SK-MEL-5 (cell line): ENCODE measurements around the gene GAB1. TPM values are rescaled to one million over a fixed set of nuclear protein-coding genes. Genes with fewer than 3 reads are reported as not detected.

ENCODE experiments used
- DNase-seq: peaks from one replicate; pipeline ENCODE4 v3.0.0-alpha.2; 2016; ENCODE audit warnings: low read depth, low spot score
- in situ Hi-C: cut with HindIII; loops from 2 replicates; pipeline ENCODE4 v1.10.0; 2016; ENCODE audit warnings: low sequenced_read_pairs, high pct_unique_total_duplicates, low pct_unique_long_range_greater_than_20kb
- total RNA-seq: library from RNA; depleted of rRNA; stranded (reverse); fragments of >200 nt; shearing (Covaris generic); gene quantifications from 2 replicates; pipeline ENCODE4 v1.2.3, GENCODE V29; 2014

Gene GAB1
- total RNA-seq, 1 experiment from 2014 or later, result 11.3 TPM

DNA sequence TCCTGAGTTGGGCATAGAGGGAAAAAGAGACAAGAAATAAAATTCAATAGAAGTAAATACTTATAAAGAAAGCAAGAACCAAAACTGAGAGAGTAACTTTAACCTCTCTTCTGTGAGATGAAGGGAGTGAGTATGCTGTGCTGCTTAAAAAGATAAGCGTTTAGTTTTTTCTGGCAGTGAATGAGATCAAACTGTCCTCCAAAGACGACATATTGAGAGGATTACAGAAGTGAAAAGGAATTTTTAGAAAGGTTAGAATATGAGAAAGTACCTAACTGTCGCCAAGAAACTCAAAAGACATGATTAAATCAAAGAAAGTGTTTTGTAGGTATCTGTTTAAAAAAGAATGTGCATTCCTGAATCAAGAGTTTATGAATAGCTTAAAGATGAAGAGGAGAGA lies 16.0 kb downstream of the GAB1 start:
- in situ Hi-C loops, result no loop called here
- DNase-seq, result no peak

- in situ Hi-C loops, result no loop called here
- no peak for DNase-seq
These were observed 17.1 kb downstream of the GAB1 start for GRCh38 chr4:143353797-143354196.

DNA sequence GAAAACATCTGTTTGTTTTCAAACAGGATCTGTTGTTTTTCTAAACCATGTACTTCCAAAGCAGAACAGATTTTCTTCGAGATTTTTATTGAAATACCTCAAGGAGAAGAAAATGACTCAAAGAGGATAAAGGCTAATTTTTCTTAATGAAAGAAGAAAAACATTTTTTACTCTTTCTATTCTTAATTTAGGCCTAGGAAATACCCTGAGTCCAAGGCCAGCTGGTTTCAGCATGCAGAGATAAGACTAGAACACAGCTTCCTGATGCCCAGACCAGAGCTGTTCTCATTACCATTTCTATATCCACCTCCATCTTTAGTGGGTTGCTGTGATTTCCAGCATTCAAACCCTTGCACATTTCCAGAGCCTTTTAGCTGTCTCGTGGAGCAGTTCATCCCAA lies 18.3 kb downstream of the GAB1 start:
- no peak for DNase-seq
- in situ Hi-C loops, result no loop called here

GRCh38 chr4:143355540-143356217 lies 19.0 kb downstream of the GAB1 start:
- in situ Hi-C loops, result no loop called here
- DNase-seq, result peak; percentile 59

GRCh38 chr4:143356493-143356892 lies 19.8 kb downstream of the GAB1 start:
- in situ Hi-C loops, result no loop called here
- DNase-seq, result no peak

- in situ Hi-C loops, result no loop called here
- DNase-seq, result no peak
These were observed 20.6 kb downstream of the GAB1 start for GRCh38 chr4:143357161-143357845.

GRCh38 chr4:143358419-143358818 lies 21.7 kb downstream of the GAB1 start:
- no peak for DNase-seq
- in situ Hi-C loops, result no loop called here

- DNase-seq, result no peak
- in situ Hi-C loops, result no loop called here
These were observed 22.4 kb downstream of the GAB1 start for GRCh38 chr4:143358923-143359643.

- no peak for DNase-seq
- in situ Hi-C loops, result no loop called here
These were observed 23.0 kb downstream of the GAB1 start for GRCh38 chr4:143359644-143360193.

- no peak for DNase-seq
- in situ Hi-C loops, result no loop called here
These were observed 24.4 kb downstream of the GAB1 start for GRCh38 chr4:143360838-143361625.

GRCh38 chr4:143362349-143363046 lies 25.8 kb downstream of the GAB1 start:
- DNase-seq, result no peak
- in situ Hi-C loops, result no loop called here

DNA sequence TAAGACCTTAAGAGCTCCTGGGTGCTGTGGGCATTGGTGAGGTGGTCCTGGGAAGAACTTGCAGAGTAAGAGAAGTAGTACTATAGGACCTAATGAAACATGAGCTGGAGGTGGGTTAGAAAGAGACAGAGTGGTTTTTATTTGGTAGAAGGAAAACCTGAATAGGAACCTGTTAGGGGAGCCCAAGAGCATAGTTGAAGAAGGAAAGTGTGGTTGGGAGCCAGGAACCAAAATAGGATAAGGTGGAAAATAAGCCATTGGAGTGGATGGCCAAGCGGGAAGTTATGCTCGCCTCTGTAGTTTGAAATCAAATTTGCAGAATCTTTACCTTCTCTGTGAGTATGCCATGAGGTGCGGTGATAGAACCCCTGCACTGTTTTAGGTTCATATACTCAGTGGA lies 26.7 kb downstream of the GAB1 start:
- in situ Hi-C loops, result no loop called here

DNA sequence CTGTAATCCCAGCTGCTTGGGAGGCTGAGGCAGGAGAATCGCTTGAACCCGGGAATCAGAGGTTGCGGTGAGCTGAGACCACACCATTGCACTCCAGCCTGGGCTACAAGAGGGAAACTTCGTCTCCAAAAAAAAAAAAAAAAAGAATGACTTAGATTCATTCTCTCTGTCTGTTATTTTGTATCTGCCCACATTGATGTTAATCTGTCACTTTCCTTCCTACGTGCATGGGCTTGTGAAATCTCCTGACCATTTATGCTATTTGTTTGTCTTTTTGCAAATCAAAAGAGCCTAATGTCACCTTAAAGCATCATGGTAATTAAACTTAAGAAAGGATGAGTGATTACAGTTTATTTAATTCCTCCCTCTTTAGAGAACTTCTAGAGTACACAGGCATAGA lies 27.4 kb downstream of the GAB1 start:
- in situ Hi-C loops, result no loop called here
- DNase-seq, result no peak

More for the DNA sequence above, 26.7 kb downstream of the GAB1 start:
- no peak for DNase-seq

GRCh38 chr4:143367863-143368262 lies 31.2 kb downstream of the GAB1 start:
- DNase-seq, result no peak
- in situ Hi-C loops, result no loop called here

- no peak for DNase-seq
- in situ Hi-C loops, result no loop called here
These were observed 32.9 kb downstream of the GAB1 start for GRCh38 chr4:143369552-143369951.

- no peak for DNase-seq
- in situ Hi-C loops, result no loop called here
These were observed 35.6 kb downstream of the GAB1 start for GRCh38 chr4:143372093-143372915.
